ENCODE results near the gene GALR2.

Gene GALR2

GRCh38 chr17:76125922-76126321 lies 51.3 kb downstream of the GALR2 start:
- DNase-seq (ENCODE audit: low read depth): no peak
- H3K4me3 ChIP-seq (ENCODE audit: low read length): no peak overlapping the region
- TF ChIP-seq, protein P1, sequence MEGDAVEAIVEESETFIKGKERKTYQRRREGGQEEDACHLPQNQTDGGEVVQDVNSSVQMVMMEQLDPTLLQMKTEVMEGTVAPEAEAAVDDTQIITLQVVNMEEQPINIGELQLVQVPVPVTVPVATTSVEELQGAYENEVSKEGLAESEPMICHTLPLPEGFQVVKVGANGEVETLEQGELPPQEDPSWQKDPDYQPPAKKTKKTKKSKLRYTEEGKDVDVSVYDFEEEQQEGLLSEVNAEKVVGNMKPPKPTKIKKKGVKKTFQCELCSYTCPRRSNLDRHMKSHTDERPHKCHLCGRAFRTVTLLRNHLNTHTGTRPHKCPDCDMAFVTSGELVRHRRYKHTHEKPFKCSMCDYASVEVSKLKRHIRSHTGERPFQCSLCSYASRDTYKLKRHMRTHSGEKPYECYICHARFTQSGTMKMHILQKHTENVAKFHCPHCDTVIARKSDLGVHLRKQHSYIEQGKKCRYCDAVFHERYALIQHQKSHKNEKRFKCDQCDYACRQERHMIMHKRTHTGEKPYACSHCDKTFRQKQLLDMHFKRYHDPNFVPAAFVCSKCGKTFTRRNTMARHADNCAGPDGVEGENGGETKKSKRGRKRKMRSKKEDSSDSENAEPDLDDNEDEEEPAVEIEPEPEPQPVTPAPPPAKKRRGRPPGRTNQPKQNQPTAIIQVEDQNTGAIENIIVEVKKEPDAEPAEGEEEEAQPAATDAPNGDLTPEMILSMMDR (conservative IDR thresholded peaks at IDR 0.05; ENCODE audit: low read length): no peak

Measured in AG10803 (cell line).